HEK293 (cell line): ENCODE data around the gene ARMCX2.
A peak's percentile ranks its signal among the peaks of the same experiment; 100 is the strongest.
"Not testable (repeated sequence)": the region's sequence is repeated elsewhere in the genome, so short reads cannot be mapped to it uniquely, and the experiment has no call there.

Source experiments
- CTCF ChIA-PET: fragments of 350-600 bp; formaldehyde crosslinking; extraction: SDS; loops from one replicate; lab custom pipeline; 2021; ENCODE audit warnings: antibody characterized with exemption; lab: Yijun Ruan, JAX
- POLR2A ChIA-PET: fragments of 300-600 bp; formaldehyde crosslinking; extraction: SDS; loops from one replicate; lab custom pipeline; 2020; ENCODE audit warnings: antibody characterized with exemption, inconsistent platforms; lab: Yijun Ruan, JAX
- H3K27ac ChIP-seq: fragments of 200-500 bp; sonication (Bioruptor generic); 2 replicates; pipeline ENCODE4 v1.5.1; 2014; ENCODE audit warnings: low read depth, low read length, control low read depth, inconsistent platforms; ENCODE audit errors: extremely low read depth
- H3K36me3 ChIP-seq, 2 experiments: fragments of 200-500 bp in 1 of 2; sonication (Bioruptor generic) in 1 of 2; 1 replicate in 1 of 2; 2 replicates in 1 of 2; pipeline ENCODE4 v1.5.1; 2014 to 2017; ENCODE audit warnings: inconsistent platforms in 2 of 2, low read length in 2 of 2; ENCODE audit not compliant: control insufficient read depth in 2 of 2, insufficient read depth in 1 of 2
- H3K4me1 ChIP-seq: fragments of 200-500 bp; sonication (Bioruptor generic); 2 replicates; pipeline ENCODE4 v1.5.1; 2014; ENCODE audit warnings: mild to moderate bottlenecking, low read length, inconsistent platforms; ENCODE audit not compliant: control insufficient read depth, insufficient read depth
- H3K4me3 ChIP-seq: 2 replicates; pipeline ENCODE4 v1.5.1; 2011; ENCODE audit warnings: low read depth, mild to moderate bottlenecking, control low read depth, low read length, moderate library complexity
- H3K9me3 ChIP-seq: fragments of 200-500 bp; sonication (Bioruptor generic); 2 replicates; pipeline ENCODE4 v1.5.1; 2014; ENCODE audit warnings: low read depth, low read length, inconsistent platforms; ENCODE audit not compliant: control insufficient read depth, insufficient read depth
- GLI4 ChIP-seq: fragments of 450-650 bp; formaldehyde crosslinking; IDR thresholded peaks from 2 replicates; pipeline ENCODE4 v1.5.1; 2016; ENCODE audit warnings: missing biosample characterization, missing genetic modification characterization
- SCRT1 ChIP-seq: fragments of 450-650 bp; formaldehyde crosslinking; IDR thresholded peaks from 2 replicates; pipeline ENCODE4 v1.5.1; 2016; ENCODE audit warnings: missing biosample characterization, missing genetic modification characterization, borderline replicate concordance
- SCRT2 ChIP-seq: fragments of 450-650 bp; formaldehyde crosslinking; IDR thresholded peaks from 2 replicates; pipeline ENCODE4 v1.5.1; 2016; ENCODE audit warnings: missing biosample characterization, missing genetic modification characterization
- TCF7L2 ChIP-seq: IDR thresholded peaks from 2 replicates; pipeline ENCODE4 v1.6.1; 2011; ENCODE audit warnings: low read depth, mild to moderate bottlenecking, inconsistent platforms, low read length, moderate library complexity, borderline replicate concordance
- YY2 ChIP-seq: fragments of 450-650 bp; formaldehyde crosslinking; IDR thresholded peaks from 2 replicates; pipeline ENCODE4 v1.5.1; 2016; ENCODE audit warnings: missing biosample characterization, missing genetic modification characterization
- ZNF16 ChIP-seq: fragments of 450-650 bp; formaldehyde crosslinking; IDR thresholded peaks from 2 replicates; pipeline ENCODE4 v1.5.1; 2016; ENCODE audit warnings: low read depth, missing biosample characterization, missing genetic modification characterization
- ZNF19 ChIP-seq: fragments of 450-650 bp; formaldehyde crosslinking; IDR thresholded peaks from 2 replicates; pipeline ENCODE4; 2016; ENCODE audit warnings: missing biosample characterization, missing genetic modification characterization, low read depth
- ZNF266 ChIP-seq: fragments of 450-650 bp; formaldehyde crosslinking; IDR thresholded peaks from 2 replicates; pipeline ENCODE4 v1.5.1; 2016; ENCODE audit warnings: missing biosample characterization, missing genetic modification characterization, low read depth
- ZNF398 ChIP-seq: fragments of 450-650 bp; formaldehyde crosslinking; IDR thresholded peaks from 2 replicates; pipeline ENCODE4 v1.5.1; 2017; ENCODE audit warnings: missing biosample characterization, missing genetic modification characterization
- ZNF449 ChIP-seq: fragments of 450-650 bp; formaldehyde crosslinking; IDR thresholded peaks from 2 replicates; pipeline ENCODE4 v1.5.1; 2017; ENCODE audit warnings: missing biosample characterization, mild to moderate bottlenecking, missing genetic modification characterization, moderate library complexity
- ZNF488 ChIP-seq: fragments of 450-650 bp; formaldehyde crosslinking; IDR thresholded peaks from 2 replicates; pipeline ENCODE4 v1.5.1; 2016; ENCODE audit warnings: missing biosample characterization, missing genetic modification characterization
- ZNF555 ChIP-seq: fragments of 450-650 bp; formaldehyde crosslinking; conservative IDR thresholded peaks from 2 replicates; pipeline ENCODE4 v1.5.1; 2017; ENCODE audit warnings: missing biosample characterization, mild to moderate bottlenecking, missing genetic modification characterization, inconsistent platforms
- ZNF580 ChIP-seq: fragments of 450-650 bp; formaldehyde crosslinking; IDR thresholded peaks from 2 replicates; pipeline ENCODE4 v1.5.1; 2016; ENCODE audit warnings: missing biosample characterization, missing genetic modification characterization
- ZNF701 ChIP-seq: fragments of 450-650 bp; formaldehyde crosslinking; IDR thresholded peaks from 2 replicates; pipeline ENCODE4 v1.5.1; 2016; ENCODE audit warnings: missing biosample characterization, missing genetic modification characterization
- ZSCAN18 ChIP-seq: fragments of 450-650 bp; formaldehyde crosslinking; IDR thresholded peaks from 2 replicates; pipeline ENCODE4 v1.5.1; 2016; ENCODE audit warnings: missing biosample characterization, missing genetic modification characterization

The ARMCX2 gene

GRCh38 chrX:101655534-101655933 is 4.1 kb downstream of the ARMCX2 start (continued):
- no peak for TF ChIP-seq GLI4 (tag by site-specific recombination)
- TF ChIP-seq ZNF555 (tag by site-specific recombination): no peak
- TF ChIP-seq ZNF488 (tag by site-specific recombination): no peak
- no peak for TF ChIP-seq ZSCAN18 (tag by site-specific recombination)
- TF ChIP-seq ZNF266: no peak

- H3K4me3 ChIP-seq, CTCF ChIA-PET, H3K4me1 ChIP-seq, POLR2A ChIA-PET, H3K9me3 ChIP-seq, H3K36me3 ChIP-seq, H3K27ac ChIP-seq: not testable (repeated sequence)
- TF ChIP-seq SCRT2: peak; percentile 60
- peak; percentile 55; the same call in 1 of the 2 replicates for TF ChIP-seq SCRT1 (tag by site-specific recombination)
These were observed 11.9 kb downstream of the ARMCX2 start for GRCh38 chrX:101647716-101648115.

GRCh38 chrX:101642093-101642492 is 17.6 kb downstream of the ARMCX2 start:
- no peak overlapping the region for H3K4me3 ChIP-seq
- no peaks in the 10 kb centered on the region for H3K36me3 ChIP-seq
- CTCF ChIA-PET: interaction anchor here (0.8 kb wide), 1 partner anchor 227 kb away, joined by 3 read pairs; no protein-coding TSS in a partner anchor
- no peaks in the 10 kb centered on the region for H3K4me1 ChIP-seq
- POLR2A ChIA-PET: no interaction called here
- no peak overlapping the region for H3K27ac ChIP-seq
- no peak for TF ChIP-seq ZNF19
- no peak for TF ChIP-seq YY2 (tag by site-specific recombination)
- TF ChIP-seq ZNF701 (tag by site-specific recombination): no peak
- TF ChIP-seq ZNF580 (tag by site-specific recombination): no peak
- TF ChIP-seq ZNF398 (tag by site-specific recombination): no peak
- TF ChIP-seq, all 188 proteins: peak for 0
- H3K9me3 ChIP-seq: peaks cover 2% of the 10 kb centered on the region; the same call in 1 of the 2 replicates

GRCh38 chrX:101639583-101639982 is 20.1 kb downstream of the ARMCX2 start:
- H3K27ac ChIP-seq: no peak overlapping the region
- TF ChIP-seq TCF7L2 (no peak), ZNF449 (tag by site-specific recombination) (no peak), ZNF16 (no peak)
- TF ChIP-seq, all 188 proteins: peak for 0
- ChIA-PET POLR2A (no interaction called here), CTCF (interaction anchor here (0.6 kb wide), 1 partner anchor 95 kb away, joined by 3 read pairs; no protein-coding TSS in a partner anchor)
- no peaks in the 10 kb centered on the region for H3K4me1 ChIP-seq
- peaks cover 2% of the 10 kb centered on the region; the same call in 1 of the 2 replicates for H3K9me3 ChIP-seq
- H3K36me3 ChIP-seq: no peaks in the 10 kb centered on the region
- no peak overlapping the region for H3K4me3 ChIP-seq
